MM.1S (cell line): ENCODE results near the gene PPP2R2C.

ENCODE experiments used
- DNase-seq: peaks from one replicate; pipeline ENCODE4 v3.0.0-alpha.2; 2015
- H2AFZ ChIP-seq: fragments of 300-600 bp; sonication (generic); 2 replicates; pipeline ENCODE4 v1.6.0; 2016; ENCODE audit warnings: antibody characterized with exemption, low read length
- H3F3A ChIP-seq: fragments of 300-600 bp; sonication (generic); 2 replicates; pipeline ENCODE4 v1.6.1; 2016; ENCODE audit warnings: mild to moderate bottlenecking, antibody characterized with exemption, low read length, moderate library complexity, mixed read lengths; ENCODE audit not compliant: insufficient read depth
- H3K27ac ChIP-seq: fragments of 300-600 bp; sonication (generic); 2 replicates; pipeline ENCODE4 v1.5.1; 2016; ENCODE audit warnings: mild to moderate bottlenecking, low read length
- H3K27me3 ChIP-seq: fragments of 300-600 bp; sonication (generic); replicated peaks from 2 replicates; pipeline ENCODE4 v1.6.0; 2016; ENCODE audit warnings: low read length; ENCODE audit not compliant: insufficient read depth
- H3K36me3 ChIP-seq: fragments of 300-600 bp; sonication (generic); replicated peaks from 2 replicates; pipeline ENCODE4 v1.6.1; 2016; ENCODE audit warnings: mild to moderate bottlenecking, low read length, mixed read lengths; ENCODE audit not compliant: insufficient read depth
- H3K4me1 ChIP-seq: fragments of 300-600 bp; sonication (generic); 2 replicates; pipeline ENCODE4 v1.6.1; 2016; ENCODE audit warnings: low read length, mixed read lengths
- H3K4me2 ChIP-seq: fragments of 300-600 bp; sonication (generic); 2 replicates; pipeline ENCODE4 v1.6.0; 2016; ENCODE audit warnings: low read depth, low read length
- H3K4me3 ChIP-seq: fragments of 300-600 bp; sonication (generic); 2 replicates; pipeline ENCODE4 v1.5.1; 2016; ENCODE audit warnings: low read length, mixed read lengths
- H3K79me2 ChIP-seq: fragments of 300-600 bp; sonication (generic); 2 replicates; pipeline ENCODE4 v1.6.1; 2016; ENCODE audit warnings: mixed run types, low read length, mixed read lengths
- H3K9ac ChIP-seq: fragments of 300-600 bp; sonication (generic); 2 replicates; pipeline ENCODE4 v1.6.1; 2016; ENCODE audit warnings: low read length, mixed read lengths
- H3K9me2 ChIP-seq: fragments of 300-600 bp; sonication (generic); replicated peaks from 2 replicates; pipeline ENCODE4 v1.6.1; 2016; ENCODE audit warnings: mild to moderate bottlenecking, low read length, mixed read lengths; ENCODE audit not compliant: insufficient read depth
- H3K9me3 ChIP-seq: fragments of 300-600 bp; sonication (generic); replicated peaks from 2 replicates; pipeline ENCODE4 v1.6.1; 2016; ENCODE audit warnings: mild to moderate bottlenecking, low read length, mixed read lengths; ENCODE audit not compliant: insufficient read depth
- H4K20me1 ChIP-seq: fragments of 300-600 bp; sonication (generic); 2 replicates; pipeline ENCODE4 v1.6.1; 2016; ENCODE audit warnings: mild to moderate bottlenecking, low read length, moderate library complexity, mixed read lengths; ENCODE audit not compliant: insufficient read depth
- CTCF ChIP-seq: fragments of 300-600 bp; sonication (generic); IDR thresholded peaks from 2 replicates; pipeline ENCODE4 v1.5.1; 2016; ENCODE audit warnings: antibody characterized with exemption, low read length, mixed read lengths
- EZH2 ChIP-seq: fragments of 300-600 bp; sonication (generic); optimal IDR thresholded peaks from 2 replicates; pipeline ENCODE3; 2017; ENCODE audit warnings: low read depth, mild to moderate bottlenecking, antibody characterized with exemption, low read length, mixed read lengths
- EZH2phosphoT487 ChIP-seq: fragments of 300-600 bp; sonication (generic); IDR thresholded peaks from 2 replicates; pipeline ENCODE4 v1.6.1; 2018; ENCODE audit warnings: antibody characterized with exemption, low read length

PPP2R2C gene

GRCh38 chr4:6441758-6442157, 30.7 kb downstream of the PPP2R2C start:
- Histone ChIP-seq H3K4me3 (no peak overlapping the region), H3K4me2 (no peak overlapping the region), H3K9me3 (no peaks in the 10 kb centered on the region), H3K79me2 (no peaks in the 10 kb centered on the region), H3K27me3 (peaks cover 89% of the 10 kb centered on the region), H3K9ac (no peak overlapping the region), H3K27ac (no peak overlapping the region), H3F3A (no peaks in the 10 kb centered on the region), H3K36me3 (no peaks in the 10 kb centered on the region), H3K4me1 (no peaks in the 10 kb centered on the region), H3K9me2 (no peaks in the 10 kb centered on the region), H4K20me1 (no peaks in the 10 kb centered on the region), H2AFZ (no peak overlapping the region)
- no peak for DNase-seq
- TF ChIP-seq CTCF (no peak), EZH2phosphoT487 (no peak), EZH2 (no peak)

GRCh38 chr4:6441202-6441582, 31.2 kb downstream of the PPP2R2C start:
- Histone ChIP-seq H3K27ac (no peak overlapping the region), H3K27me3 (peaks cover 83% of the 10 kb centered on the region), H3F3A (no peaks in the 10 kb centered on the region), H3K36me3 (no peaks in the 10 kb centered on the region), H3K9ac (no peak overlapping the region), H3K9me3 (no peaks in the 10 kb centered on the region), H4K20me1 (no peaks in the 10 kb centered on the region), H3K4me2 (no peak overlapping the region), H3K79me2 (no peaks in the 10 kb centered on the region), H3K4me3 (no peak overlapping the region), H2AFZ (no peak overlapping the region), H3K4me1 (no peaks in the 10 kb centered on the region), H3K9me2 (no peaks in the 10 kb centered on the region)
- DNase-seq: no peak
- TF ChIP-seq EZH2phosphoT487: no peak
- TF ChIP-seq CTCF: no peak
- TF ChIP-seq EZH2: no peak

DNA sequence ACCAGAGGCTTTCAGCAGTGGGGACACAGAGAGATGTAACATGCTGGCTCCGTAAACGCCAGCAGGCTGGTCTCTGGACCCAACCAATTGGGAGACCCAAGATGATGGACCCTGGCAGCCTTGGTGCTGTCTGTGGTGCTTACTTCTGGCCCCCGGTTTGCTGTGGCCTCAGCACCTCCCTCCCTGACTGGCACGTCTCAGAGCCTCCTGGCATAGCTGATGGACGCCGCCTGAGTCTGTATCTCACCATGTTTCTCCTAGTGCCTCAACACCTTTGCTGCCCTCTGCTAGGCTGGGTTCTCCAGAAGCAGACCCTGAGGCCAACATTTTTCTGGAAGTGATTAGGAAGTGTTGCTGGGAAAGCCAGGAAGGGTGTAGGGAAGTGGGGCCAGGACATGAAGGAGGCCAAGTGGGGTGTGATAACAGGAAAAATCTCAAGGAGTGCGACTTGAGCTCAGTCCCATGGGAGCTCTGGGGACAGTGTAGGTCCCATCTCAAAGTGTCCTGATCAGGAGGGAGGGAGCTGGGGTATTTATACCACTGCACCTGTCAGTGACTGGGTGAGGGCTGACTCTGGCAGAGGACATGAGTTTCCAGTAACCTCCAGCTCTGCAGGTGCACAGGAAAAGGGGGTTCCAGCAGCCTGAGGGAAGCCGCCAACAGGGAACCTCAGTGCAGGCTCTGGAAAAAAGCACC, 31.8 kb downstream of the PPP2R2C start:
- Histone ChIP-seq H3F3A (no peaks in the 10 kb centered on the region), H4K20me1 (no peaks in the 10 kb centered on the region), H3K27ac (no peak overlapping the region), H3K9me2 (no peaks in the 10 kb centered on the region), H3K4me3 (no peak overlapping the region), H3K27me3 (peaks cover 79% of the 10 kb centered on the region), H3K9ac (no peak overlapping the region), H3K9me3 (no peaks in the 10 kb centered on the region), H3K4me2 (no peak overlapping the region), H3K4me1 (no peaks in the 10 kb centered on the region), H3K79me2 (no peaks in the 10 kb centered on the region), H3K36me3 (no peaks in the 10 kb centered on the region), H2AFZ (no peak overlapping the region)
- no peak for DNase-seq
- TF ChIP-seq EZH2 (no peak), EZH2phosphoT487 (no peak), CTCF (no peak)
